Measurements from ENCODE around the gene PLXNA2. TPM values are rescaled to one million over a fixed set of nuclear protein-coding genes. Genes with fewer than 3 reads are reported as not detected.

The PLXNA2 gene
- total and polyA plus RNA-seq, 2 of the 8 experiments (the other 6 are each of a cell fraction or from before 2014, with no cell fraction given), result 0.33 to 1.5 TPM

DNA sequence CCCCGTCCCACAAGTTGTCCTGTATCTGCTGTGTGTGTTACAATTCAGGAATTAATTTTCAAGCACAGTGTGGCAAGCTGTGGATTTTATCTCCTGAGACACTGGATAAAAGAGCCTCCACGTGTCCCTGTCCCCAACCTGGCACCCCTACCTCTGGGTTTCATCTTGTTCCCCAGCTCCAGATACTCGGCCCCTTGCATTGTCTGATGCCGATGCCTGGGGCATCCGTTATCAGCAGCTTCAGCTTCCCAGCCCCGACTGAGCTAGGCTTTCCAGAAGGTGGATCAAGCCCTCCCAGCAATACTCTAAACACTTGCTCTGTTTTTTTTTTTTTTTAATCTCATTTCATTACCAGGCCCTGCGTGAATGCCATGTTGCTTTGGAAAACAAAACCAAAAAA lies 159.4 kb downstream of the PLXNA2 start:
- Histone ChIP-seq H3K4me1 (replicated peaks in 1 of 4; ENCODE audit: control insufficient read depth in 3 of 4, insufficient read depth in 4 of 4, low read length in 3 of 4) (peaks cover 2 to 6% (median 4%) of the 10 kb centered on the region in 4 experiments; a peak in 5 of 7 replicates), H3K27ac (ENCODE audit: low read depth, low read length) (no peak overlapping the region), H3K79me1 (ENCODE audit: low read depth, low read length) (no peaks in the 10 kb centered on the region)
- TF ChIP-seq RFX5 (IDR thresholded peaks at IDR 0.05; ENCODE audit: borderline replicate concordance, low read depth, low read length) (no peak), CEBPB (IDR thresholded peaks at IDR 0.05; ENCODE audit: low read depth, low read length) (no peak), TAF1 (IDR thresholded peaks at IDR 0.05; ENCODE audit: low read depth, low read length) (no peak), CHD2 (IDR thresholded peaks at IDR 0.05; ENCODE audit: low read length) (no peak), RXRA (IDR thresholded peaks at IDR 0.05; ENCODE audit: insufficient read depth, low read depth, low read length) (no peak), NRF1 (IDR thresholded peaks at IDR 0.05; ENCODE audit: low read depth, low read length) (no peak), EGR1 (IDR thresholded peaks at IDR 0.05; ENCODE audit: borderline replicate concordance, low read depth, low read length) (no peak), YY1 (IDR thresholded peaks at IDR 0.05; ENCODE audit: low read depth, low read length) (no peak), MAFK (IDR thresholded peaks at IDR 0.05; ENCODE audit: low read depth, low read length) (no peak), CBX8 (IDR thresholded peaks at IDR 0.05; ENCODE audit: borderline replicate concordance, low read depth, low read length) (no peak), SP4 (IDR thresholded peaks at IDR 0.05; ENCODE audit: low read length) (no peak), ZNF274 (IDR thresholded peaks at IDR 0.05; ENCODE audit: borderline replicate concordance, extremely low read depth, low read length) (no peak), RBBP5 (IDR thresholded peaks at IDR 0.05; ENCODE audit: borderline replicate concordance, low read depth, low read length) (no peak), NANOG (IDR thresholded peaks at IDR 0.05; ENCODE audit: insufficient read depth, low read depth, low read length, poor library complexity, severe bottlenecking) (no peak), HDAC2 (IDR thresholded peaks at IDR 0.05; ENCODE audit: borderline replicate concordance in 1 of 2, low read depth in 2 of 2, low read length in 2 of 2) (no peak)

More for the DNA sequence above, 159.4 kb downstream of the PLXNA2 start:
- Histone ChIP-seq H3K36me3 (ENCODE audit: control insufficient read depth in 2 of 4, insufficient read depth in 4 of 4, low read length in 3 of 4) (no peaks in the 10 kb centered on the region), H3K4ac (replicated peaks; ENCODE audit: insufficient read length, low read depth, low read length) (no peak overlapping the region), H2BK12ac (ENCODE audit: low read depth, low read length) (no peak overlapping the region), H2AK5ac (ENCODE audit: low read depth, low read length) (no peak overlapping the region), H4K20me1 (replicated peaks in 1 of 2; ENCODE audit: control insufficient read depth in 1 of 2, insufficient read depth in 2 of 2, low read length in 2 of 2) (no peaks in the 10 kb centered on the region), H3K56ac (replicated peaks; ENCODE audit: insufficient read length, low read depth, low read length) (no peak overlapping the region), H3K4me2 (ENCODE audit: insufficient read depth in 1 of 2, low read depth in 2 of 2, low read length in 2 of 2) (no peak overlapping the region), H3K9me3 (ENCODE audit: insufficient read depth in 2 of 2, low read depth in 1 of 2, low read length in 1 of 2) (no peaks in the 10 kb centered on the region), H3K23me2 (ENCODE audit: low read depth, low read length) (0 out of 2 replicates have a peak, but pooled peaks cover 1% of the 10 kb centered on the region), H3K27me3 (replicated peaks in 1 of 4; ENCODE audit: control insufficient read depth in 3 of 4, extremely low read depth in 1 of 4, insufficient read depth in 3 of 4, low read length in 3 of 4) (peaks cover 0 to 4% (median 0%) of the 10 kb centered on the region in 4 experiments; a peak in 3 of 7 replicates), H2AFZ (ENCODE audit: low read length) (no peak overlapping the region), H3K23ac (ENCODE audit: insufficient read length) (no peak overlapping the region), H2BK5ac (ENCODE audit: low read depth, low read length) (no peak overlapping the region), H2BK120ac (replicated peaks; ENCODE audit: low read depth, low read length) (no peak overlapping the region), H4K8ac (ENCODE audit: extremely low read depth, insufficient read depth, low read length) (no peak overlapping the region), H3K18ac (ENCODE audit: extremely low read depth, low read length) (no peak overlapping the region), H3K79me2 (ENCODE audit: control insufficient read depth in 1 of 2, insufficient read depth in 2 of 2, low read length in 2 of 2) (no peaks in the 10 kb centered on the region), H2BK20ac (ENCODE audit: low read length) (no peak overlapping the region), H4K91ac (replicated peaks; ENCODE audit: insufficient read length, low read length) (no peak overlapping the region), H4K5ac (ENCODE audit: insufficient read length, low read depth, low read length) (no peak overlapping the region), H3K4me3 (ENCODE audit: extremely low read depth in 1 of 4, insufficient read depth in 2 of 4, low read depth in 3 of 4, low read length in 4 of 4) (no peak overlapping the region), H2BK15ac (ENCODE audit: low read length) (no peak overlapping the region), H3K9ac (replicated peaks in 1 of 4; ENCODE audit: extremely low read depth in 1 of 4, low read depth in 3 of 4, low read length in 3 of 4) (no peak overlapping the region), H3K14ac (ENCODE audit: insufficient read length) (no peak overlapping the region)
- ChIA-PET CTCF (ENCODE audit: partially characterized antibody) (interaction anchor here (0.7 to 8.7 kb wide), 8 partner anchors 10 to 740 kb away, joined by 3 to 94 read pairs (median 3); no protein-coding TSS in a partner anchor), POLR2A (ENCODE audit: partially characterized antibody) (interaction anchor here (0.7 kb wide), 1 partner anchor 14 kb away, joined by 3 read pairs; no protein-coding TSS in a partner anchor)
- no peak for DNase-seq (ENCODE audit: low read depth in 1 of 2, low spot score in 2 of 2)
- WGBS, 2 experiments (ENCODE audit: extremely low coverage in 1 of 2, insufficient coverage in 1 of 2, insufficient read length in 1 of 2, insufficient replicate concordance in 2 of 2, low coverage in 1 of 2, low lambda C conversion rate in 2 of 2, missing lambda C conversion rate in 1 of 2), result 90% methylated on average over 7 of the region's 7 CpGs; no CpG with 5 or more reads in 1 of the 2 experiments
- no peak for FAIRE-seq
